KG1 (cell line): ENCODE measurements around the gene TMA7.

Experiments
- DNase-seq: peaks from one replicate; lab custom pipeline; 2025; lab: John Stamatoyannopoulos, UW

TMA7 gene

DNA sequence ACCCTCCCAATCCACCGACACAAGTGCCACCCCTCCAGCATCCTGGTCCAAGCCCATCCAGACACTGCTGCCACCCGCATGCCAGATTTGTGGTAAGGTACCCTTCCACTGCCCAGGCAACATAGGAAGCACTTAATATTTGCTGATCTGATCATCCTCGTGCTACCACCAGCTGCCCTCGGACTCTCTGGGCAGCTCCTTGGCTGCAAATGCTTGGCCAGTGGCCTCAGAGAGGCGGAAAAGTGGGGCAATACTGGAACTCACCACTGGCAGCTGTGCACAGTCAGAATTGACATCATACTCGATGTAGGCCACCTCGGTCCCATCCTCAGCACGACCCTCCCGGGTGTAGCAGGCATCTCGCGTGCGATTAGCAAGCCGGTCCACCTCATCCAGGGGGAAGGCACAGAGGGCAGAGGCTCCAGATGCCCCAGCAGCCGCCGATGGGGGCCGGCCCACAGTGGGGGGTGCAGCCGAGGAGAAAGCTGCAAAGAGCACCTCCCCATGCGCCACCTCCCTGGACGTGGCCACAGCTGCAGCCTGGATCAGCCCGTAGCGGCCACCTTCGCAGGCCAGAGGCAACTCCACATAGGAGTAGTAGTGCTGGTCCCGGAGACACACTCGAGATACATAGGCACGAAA, 16.7 kb upstream of the TMA7 start:
- no peak for DNase-seq

DNA sequence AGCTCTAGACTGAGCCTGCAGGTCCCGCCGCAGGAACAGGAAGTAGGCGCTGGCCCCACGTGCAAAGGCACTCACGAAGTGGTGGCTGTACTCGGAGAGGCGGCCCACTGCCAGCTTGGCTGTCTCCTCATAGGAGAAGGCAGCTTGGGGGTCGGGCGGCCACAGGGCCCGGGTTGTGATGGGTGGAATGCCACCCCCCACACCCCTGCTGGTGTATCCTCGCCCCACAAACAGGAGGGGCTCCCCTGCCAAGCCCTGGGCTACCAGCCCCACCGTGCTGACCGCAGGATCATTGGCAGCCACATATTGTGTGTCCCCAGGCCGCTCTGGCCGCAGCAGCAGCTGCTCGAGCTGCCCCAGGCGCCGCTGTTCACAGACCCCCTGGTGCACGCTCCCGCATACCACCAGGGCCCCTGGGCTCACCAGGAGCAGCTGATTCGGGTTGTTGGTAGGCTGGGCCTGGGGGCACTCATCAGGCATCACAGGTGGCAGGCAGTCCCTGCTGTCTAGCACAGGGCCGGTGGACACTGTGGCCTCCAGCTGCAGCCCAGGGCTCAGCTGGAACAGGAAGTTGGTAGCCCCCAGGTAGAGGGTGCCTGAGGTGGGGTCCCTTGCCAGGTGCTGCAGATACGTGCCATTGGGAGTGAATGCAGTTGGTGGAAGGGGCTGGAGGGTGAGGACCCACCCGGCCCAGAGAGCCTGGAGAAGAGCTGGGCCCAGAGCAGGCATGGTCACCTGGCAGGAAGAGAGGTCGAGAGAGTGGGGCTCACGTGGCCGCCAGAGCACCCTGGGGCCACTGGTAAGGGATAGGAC, 16.0 kb upstream of the TMA7 start:
- DNase-seq, result no peak

DNA sequence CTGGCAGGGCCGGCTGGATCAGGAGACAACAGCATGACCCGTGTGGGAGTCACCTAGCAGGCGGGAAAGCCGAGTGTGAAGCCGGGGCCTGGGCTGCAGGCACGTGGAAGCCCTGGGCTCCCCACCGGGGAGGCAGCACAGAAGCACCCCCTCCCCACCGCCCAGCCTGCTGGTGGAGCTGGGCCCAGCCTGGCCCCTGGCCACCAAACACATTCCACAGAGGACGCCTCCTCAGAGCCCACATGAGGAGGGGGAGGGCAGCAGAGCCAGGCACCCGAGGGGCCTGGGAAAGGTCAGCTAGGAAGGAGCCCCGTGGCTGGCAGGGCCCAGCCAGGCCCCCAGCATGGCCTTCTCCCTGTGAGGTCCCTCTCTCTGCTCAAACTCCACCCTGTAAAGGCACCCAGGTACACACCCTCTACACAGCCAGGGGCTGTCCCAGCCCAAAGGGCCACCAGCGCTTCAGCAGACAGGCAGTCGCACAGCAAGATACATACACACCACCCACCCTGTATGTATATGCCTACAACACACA, 14.7 kb upstream of the TMA7 start:
- DNase-seq, result no peak

DNA sequence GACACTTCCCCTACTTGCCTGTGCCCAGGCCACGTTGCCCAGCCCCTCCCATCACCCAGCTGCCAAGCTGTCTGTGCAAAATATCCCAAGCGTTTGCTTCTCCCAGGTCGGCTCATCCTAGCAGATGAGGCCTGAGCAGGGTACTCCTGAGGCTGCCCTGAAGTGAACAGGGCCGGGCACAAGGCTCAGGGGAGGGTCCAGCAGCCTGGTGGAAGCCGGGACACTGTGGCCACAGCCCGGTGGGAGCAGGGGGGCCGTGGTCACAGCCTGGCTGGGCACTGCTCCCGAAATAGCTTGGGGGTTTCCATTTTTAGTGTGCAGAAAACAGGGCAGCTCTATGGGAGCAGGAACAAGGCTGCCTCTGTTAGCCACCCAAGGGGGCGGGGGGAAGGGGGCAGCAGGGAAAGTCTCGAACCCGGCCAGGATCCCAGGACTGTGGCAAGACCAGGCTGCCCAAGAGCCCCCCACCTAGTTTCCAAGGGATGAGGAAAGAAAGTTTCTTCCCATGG, 13.6 kb upstream of the TMA7 start:
- DNase-seq, result no peak

DNA sequence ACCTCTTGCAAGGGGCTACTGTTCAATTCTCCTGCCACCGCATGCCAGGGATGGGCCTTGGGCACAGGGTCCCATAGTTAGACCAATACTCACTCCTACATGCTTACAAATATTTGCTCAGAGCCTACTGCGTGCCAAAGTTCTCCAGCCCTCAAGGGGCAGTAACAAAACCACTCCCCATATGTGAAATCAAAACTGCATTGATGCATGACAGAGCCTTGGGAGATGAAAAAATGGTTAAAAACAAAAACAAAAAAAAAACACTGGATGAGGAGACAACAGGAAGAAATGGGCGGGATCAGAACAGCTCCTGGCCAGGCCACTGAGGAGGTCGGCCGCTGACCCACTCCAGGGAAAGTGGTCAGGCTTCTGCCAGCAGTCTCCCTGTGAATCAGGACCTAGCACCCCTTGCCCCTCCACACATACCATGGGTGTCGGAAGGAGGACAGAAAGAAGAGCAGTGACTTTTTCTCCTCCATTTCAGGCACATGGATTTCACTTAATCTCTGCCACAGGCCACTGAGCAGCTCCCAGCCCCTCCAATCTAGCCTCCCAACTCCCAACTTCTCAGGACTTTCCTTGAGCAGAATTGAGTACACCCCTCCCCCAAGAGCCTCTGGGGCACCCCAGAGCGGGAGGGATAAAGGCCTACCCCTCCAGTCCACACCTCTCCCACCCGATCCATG, 13.0 kb upstream of the TMA7 start:
- no peak for DNase-seq

DNA sequence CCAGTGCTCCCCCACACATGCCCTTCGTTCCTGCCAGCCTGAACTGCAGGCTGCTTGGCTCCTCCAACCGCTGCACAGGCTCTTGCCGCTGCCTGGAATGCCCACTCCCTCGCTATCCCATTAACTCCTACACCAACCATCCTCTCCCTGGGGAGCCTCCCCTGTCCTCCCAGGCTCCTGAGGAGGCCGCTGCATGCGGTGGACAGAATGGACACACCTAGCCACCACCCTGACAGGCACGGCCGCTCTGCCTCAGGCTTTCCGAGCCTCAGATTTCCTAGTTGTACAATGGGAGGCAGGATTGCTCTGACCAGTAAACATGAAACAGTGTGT, 12.5 kb upstream of the TMA7 start:
- no peak for DNase-seq

DNA sequence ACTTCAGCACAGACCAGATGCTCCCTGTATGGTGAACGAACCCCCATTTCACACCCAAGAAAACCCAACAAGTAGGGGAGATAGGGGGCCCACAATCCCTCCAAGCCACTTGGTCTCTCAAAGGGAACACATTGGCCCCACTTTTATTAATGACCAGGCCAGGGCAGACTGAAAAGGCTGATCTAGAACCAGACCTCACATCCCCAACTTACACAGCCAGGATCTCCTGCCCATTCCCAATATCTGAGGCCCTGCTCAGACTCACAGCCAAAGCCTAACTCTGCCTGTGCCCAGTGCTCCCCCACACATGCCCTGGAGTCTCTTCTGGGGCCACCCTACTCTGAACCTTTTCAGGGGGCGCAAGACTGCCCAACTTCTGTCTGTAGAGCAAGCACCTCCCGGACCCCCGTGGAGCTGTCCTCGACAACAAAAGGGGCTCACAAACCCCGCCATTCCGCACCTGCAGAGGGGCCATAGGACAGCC, 11.9 kb upstream of the TMA7 start:
- DNase-seq, result no peak

DNA sequence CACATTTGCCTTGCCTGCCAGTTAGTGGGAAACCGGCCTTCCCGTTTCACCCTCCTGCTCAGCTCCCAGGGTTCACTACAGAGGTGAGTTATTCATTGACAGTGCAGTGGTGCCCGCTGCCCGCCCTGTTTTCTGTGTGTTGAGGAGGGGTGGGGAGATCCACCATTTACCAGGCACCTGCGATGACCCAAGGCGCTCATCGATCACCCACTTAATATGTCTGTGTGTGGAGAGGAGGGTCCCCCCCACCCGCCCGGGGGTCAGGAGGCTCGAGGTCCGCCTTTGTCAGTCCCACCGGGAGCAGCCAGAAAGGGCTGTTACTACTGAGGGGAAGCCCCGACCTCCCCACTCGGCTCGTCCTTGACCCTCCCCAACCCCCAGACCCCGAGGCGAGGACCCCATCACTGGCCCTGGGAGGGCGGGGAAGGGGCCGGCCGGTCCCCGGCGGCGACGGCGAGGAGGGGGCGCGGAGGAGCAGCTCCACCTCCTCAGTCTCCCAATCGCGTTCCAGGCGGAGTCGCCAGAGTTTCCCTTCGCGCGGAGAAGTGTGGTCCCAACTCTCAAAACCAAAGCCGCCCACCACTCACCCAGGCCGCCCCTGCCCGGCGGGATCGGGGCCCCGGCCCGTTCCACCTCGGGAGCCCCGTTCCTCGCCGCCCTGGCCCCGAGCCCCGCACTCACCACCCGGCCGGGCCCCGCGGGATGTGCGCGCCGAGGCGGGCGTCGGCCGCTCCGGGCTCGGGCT, 11.3 kb upstream of the TMA7 start:
- no peak for DNase-seq

DNA sequence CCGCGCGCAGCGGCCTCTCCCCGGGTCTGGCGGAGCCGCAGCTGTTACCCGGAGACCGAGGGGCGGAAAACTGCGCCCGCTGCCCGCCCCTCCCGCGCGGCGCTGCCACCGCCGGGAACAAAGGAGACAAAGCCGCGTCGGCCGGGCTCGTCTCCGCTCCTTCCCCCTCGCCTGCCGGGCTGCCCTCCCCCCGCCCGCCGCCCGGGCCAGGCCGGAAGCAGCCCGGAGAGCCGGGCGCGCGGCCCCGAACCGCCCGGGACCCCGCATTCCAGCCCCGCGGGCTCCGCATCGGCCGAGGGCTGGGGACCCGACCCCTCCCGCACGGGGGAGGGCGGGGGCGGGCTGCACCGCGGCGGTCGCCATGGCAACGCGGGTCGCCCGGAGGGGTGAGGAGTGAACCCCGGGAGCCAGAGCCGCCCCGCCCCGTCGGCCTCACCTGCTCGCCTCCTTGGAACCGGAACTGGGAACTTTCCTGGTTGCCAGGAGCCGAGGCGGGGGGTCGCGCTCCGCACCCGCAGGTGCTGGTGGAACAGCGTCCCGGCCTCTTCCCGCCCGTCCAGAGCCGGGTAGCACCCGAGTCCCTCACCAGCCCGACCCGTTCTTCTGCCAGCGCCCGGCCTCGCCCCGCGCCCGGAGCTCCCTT, 10.6 kb upstream of the TMA7 start:
- no peak for DNase-seq

DNA sequence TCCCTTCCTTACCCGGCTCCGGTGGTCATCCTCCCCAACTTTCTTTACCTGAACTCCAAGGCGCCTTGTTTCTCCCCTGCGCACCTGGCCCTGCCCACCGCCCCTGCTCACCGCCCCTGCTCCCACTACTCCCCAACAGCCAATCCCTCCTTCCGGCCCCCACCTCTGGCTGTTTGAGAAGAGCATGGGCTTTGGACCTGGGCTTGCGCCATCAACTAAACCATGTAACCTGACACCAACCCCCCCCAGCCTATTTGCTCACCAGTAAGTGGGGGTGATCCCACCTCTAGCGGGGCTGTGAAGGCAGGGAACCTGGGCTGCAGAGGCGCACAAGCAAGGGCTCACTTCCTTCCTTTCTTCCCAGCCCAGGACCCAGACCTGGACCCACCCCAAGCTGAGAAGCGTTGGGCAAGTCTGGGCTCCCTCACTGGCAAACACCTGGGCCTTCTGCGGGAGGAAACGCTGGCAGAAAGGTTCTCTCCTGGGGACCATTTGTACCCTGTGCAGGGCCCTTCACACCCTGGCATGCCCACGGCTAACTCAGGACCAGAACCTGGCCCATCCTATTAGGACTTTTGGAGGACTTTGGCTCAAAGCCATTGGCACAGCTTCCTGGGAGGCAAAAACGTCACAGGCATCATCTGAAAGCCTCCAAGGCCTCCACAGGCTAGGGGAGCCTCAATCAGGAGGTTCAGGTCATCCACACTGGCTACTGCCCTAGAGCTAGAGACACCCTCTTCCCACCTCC, 9.9 kb upstream of the TMA7 start, which contains the start of gene PLXNB1:
PLXNB1 (minus strand) TSS at position 127 of the 748 bp plus-strand sequence. CDS start 5,475 bp downstream, outside the sequence.
- DNase-seq, result no peak

DNA sequence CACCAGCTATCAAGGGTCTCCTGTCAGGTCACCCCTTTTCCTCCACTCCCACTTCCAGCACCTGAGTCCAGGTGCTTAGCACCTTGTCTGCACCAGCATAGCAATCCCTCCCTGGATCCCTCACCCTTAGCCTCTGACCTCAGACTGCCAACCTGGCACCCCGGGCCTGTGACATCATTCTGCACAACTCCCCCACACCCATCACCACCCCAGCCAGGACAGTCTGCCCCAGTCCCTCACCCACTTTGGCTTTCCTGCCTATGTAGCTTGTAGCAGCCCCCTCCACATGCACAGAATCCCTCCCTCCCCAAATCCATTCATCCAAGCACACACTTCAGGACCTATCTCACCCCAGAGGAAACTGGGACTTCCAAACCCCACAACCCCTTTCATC, 9.4 kb upstream of the TMA7 start:
- DNase-seq, result no peak

DNA sequence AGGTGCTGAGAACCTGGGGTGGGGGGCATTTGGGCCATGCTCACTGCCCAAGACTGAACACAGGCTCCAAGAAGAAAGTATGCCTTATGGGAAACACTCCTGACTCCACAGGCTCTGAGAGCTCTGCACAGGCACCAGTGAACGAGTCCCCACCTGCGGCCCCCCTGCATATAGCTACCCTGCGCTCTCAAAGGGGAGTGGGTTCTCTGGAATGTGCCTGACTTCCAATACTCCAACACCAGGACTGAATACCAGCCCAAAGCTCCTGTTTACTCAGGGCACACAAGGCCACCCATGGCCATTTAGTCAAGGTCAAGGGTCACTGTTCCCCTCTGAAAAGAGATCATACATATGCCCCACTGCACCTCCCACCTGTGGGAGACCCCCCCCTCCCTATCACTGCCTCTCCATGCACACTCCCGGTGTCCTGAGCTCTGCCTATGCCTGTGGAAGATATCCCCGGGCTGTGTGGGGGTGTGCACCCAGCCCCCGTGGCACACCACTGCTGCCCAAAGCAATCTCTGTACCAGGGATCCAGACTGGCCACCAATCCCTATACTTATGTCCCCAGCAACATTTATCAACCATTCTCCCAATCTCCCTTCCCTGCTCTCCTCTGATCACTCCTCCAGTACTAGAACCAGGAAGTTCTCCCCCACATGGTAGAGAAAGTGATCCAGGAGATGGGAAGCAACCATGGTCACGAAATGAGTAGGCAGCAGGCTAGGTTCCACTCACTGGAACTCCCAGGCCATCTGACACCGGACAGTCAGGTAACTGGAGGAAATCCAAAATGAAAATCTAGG, 8.6 kb upstream of the TMA7 start:
- DNase-seq, result no peak

DNA sequence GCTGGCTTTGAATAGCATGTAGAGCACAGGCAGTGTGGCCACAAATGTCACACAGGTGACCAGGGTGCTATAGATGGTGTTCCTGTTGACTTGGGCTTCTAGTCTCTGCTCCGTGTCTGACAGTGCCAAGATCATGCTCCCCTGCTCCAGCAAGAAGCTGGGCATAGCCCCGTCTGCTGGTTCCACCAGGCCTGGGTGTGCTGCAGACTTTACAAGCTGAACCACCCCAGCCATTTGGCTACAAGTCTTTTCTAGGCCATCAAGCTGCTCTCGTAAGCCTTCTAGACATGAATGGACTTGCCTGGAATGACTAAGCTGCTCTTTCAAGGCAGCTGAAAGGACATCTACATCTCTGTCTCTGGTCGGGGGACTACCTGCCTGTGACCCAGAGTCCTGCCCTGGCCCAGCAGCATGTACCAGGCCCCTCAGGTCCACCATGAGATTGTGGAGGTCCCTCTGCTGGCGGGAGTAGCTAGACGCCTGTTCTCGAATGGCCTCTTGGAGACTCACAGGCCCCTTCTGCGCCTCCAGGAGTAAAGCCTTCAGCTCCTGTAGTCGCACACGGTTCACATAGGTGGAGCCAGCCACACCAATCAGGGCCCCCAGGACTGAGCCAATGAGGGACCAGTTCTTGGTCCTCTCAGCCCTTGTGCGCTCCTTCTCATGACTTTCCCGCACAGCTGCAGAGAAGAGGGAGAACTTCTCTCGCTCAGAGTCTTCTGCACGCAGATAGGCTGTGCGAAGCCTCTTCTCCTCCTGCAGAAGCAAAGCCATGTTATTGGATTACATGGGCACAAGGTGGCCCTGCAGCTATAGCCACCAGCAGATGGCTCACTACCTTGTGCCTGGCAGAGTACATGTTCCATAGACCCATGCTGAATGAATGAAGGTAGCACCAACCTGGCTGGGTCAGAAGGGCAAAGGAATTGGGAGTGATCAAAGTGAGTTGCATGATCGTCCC, 7.4 kb upstream of the TMA7 start:
- no peak for DNase-seq

DNA sequence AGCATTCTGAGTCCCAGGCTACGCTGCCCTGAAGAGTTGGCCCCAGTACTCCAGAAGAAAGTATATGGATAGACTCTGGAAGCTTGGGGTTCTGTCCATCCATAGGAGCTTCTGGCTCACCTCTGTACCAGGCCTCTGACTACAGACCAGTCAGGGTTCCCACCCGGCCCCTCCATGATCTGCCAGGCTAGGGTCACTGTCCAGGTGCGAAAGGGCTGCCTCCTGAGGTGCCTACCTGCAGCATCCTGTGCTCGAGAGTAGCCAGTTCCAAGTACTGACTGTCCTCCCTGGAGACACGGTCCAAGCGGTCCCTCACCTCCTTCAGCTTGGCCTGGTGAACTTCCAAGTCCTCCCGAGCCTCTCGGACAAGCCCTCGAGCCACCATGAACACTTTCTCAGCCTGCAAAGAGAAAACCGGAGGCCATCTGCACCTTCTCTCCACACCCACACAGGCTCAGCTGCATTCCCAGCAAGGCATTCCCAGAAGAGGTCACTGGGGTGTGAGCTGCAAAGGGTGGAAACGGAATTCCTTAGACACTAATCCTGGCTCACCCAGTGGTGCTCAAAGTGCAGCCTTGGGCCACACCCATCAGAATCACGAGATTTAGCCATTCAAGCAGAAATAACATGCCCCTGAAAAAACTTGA, 6.5 kb upstream of the TMA7 start:
- no peak for DNase-seq

DNA sequence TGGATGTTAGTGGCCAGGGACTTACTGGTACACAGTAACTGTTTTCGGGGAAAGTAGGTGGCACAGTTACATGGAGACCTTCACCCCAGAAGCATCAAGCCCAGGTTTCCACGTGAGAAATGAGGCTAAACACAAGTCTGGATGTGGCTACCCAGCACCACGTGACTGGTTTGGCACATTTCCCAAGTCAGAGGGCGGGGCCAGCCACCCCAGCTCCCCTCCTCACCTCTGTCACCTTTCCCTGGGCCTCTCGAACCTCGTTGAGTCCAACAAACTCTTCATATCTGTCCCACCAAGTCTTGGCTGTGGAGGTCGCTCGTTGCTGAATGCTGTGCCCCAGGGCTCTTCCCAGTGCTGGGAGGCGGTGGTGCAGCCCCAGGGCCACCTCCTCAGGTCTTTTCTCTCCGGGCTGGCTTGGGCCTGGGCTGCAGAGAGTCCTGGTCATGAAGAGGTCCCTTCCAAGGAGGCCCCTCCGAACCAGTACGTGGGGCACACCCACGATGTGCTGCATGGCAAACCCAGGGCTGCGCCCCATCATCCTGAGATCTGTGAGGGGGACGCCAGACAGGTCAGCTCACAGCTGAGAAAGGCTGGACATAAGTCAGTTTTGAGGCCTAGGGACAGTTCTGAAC, 5.3 kb upstream of the TMA7 start:
- DNase-seq, result no peak

DNA sequence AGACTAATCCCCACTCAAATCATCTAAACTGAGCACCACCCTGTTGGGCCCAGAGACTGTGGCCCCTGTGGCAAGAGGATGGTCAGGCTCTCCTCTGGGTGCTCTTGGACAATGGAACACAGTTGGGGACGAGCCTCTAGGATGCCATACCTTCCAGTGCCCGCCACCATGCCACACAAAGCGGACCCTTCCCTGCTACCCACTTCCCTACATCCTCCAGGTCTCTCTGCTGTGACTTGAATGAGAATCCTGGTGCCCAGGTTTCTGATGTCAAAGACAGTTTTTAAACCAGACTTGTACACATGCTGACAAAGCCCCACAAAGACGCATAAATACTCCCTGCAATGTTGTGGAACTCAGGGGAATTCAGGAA, 4.8 kb upstream of the TMA7 start:
- DNase-seq, result no peak

DNA sequence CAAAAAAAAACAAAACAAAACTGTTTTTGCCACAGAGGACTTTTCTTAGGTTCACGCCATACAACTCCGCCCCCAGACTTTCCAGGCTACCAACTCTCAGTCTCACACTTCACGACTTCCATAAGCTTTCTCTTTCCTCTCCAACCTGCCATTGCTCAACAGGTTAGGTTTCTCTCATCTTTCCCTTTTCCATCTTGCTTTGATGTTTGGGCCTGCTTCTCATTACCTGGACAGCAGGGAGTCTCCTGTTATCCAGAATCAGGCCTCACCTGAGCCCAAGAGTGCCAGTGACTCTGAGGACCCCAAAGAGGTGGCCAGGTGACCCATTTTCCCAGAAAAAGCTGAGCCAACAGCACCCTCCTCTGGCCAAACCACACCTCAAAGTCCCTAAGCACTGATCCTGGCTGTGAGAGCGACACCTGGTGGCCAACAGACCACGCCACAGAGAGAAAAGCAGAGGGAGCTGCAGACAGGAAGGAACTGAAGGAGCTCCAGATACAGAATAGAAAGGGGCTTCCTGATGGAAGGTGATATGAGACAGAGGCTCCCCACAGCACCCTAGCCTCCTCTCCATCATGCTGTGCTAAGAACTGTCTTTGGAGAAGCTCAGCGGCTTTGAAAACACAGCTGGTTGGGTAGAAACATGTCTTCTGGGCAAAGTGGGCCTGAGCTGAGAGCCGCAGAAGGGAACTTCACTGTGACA, 4.1 kb upstream of the TMA7 start:
- DNase-seq, result peak; percentile 78
